GM12878 (cell line): ENCODE results near the gene CSMD2. TPM values are rescaled to one million over a fixed set of nuclear protein-coding genes. Genes with fewer than 3 reads are reported as not detected.

Source experiments
- ATAC-seq: fragments of 200-7000 bp; cut with Tn5 transposase; 3 replicates; pipeline ENCODE4 v1.9.1; 2020; ENCODE audit warnings: mild to moderate bottlenecking, moderate library complexity
- BruUV-seq: library from RNA; stranded (reverse); fragments of 400-500 nt; replicated peaks from 2 replicates; lab custom pipeline; 2021; lab: Mats Ljungman, UMichigan
- CTCF ChIA-PET: fragments of 300-600 bp; sonication (Branson Sonifier 250); formaldehyde crosslinking; extraction: SDS; loops from one replicate; lab custom pipeline; 2021; ENCODE audit warnings: inconsistent platforms; lab: Yijun Ruan, JAX
- POLR2A ChIA-PET: fragments of 350-600 bp; formaldehyde crosslinking; extraction: SDS; loops from one replicate; lab custom pipeline; 2021; ENCODE audit warnings: inconsistent platforms; lab: Charles Lee
- RAD21 ChIA-PET: fragments of 300-600 bp; sonication (Branson Sonifier 250); formaldehyde crosslinking; loops from one replicate; lab custom pipeline; 2023; ENCODE audit warnings: antibody characterized with exemption; ENCODE audit not compliant: unreplicated experiment; lab: Charles Lee
- SMC1A ChIA-PET: fragments of 300-600 bp; sonication (Branson Sonifier 250); formaldehyde crosslinking; loops from one replicate; lab custom pipeline; 2023; ENCODE audit not compliant: unreplicated experiment, uncharacterized antibody; lab: Charles Lee
- DNase-seq: peaks from one replicate; pipeline ENCODE4 v3.0.0-alpha.2; 2011; ENCODE audit warnings: low read depth, low spot score
- FAIRE-seq: peaks from 3 replicates; lab custom pipeline; 2011; peaks lifted over from hg19 to GRCh38; lab: Jason Lieb, UNC
- H2AFZ ChIP-seq: 2 replicates; pipeline ENCODE4 v1.6.0; 2011; ENCODE audit warnings: low read depth, low read length, control low read depth; ENCODE audit not compliant: control insufficient read depth
- H3K27ac ChIP-seq: 2 replicates; pipeline ENCODE4 v1.5.1; 2011; ENCODE audit warnings: control low read depth; ENCODE audit not compliant: control insufficient read depth, insufficient read depth
- H3K27me3 ChIP-seq, 2 experiments: replicated peaks in 1 of 2; 2 replicates each; pipeline versions ENCODE4 v1.6.0 to v1.6.1; 2011; ENCODE audit warnings: low read length in 1 of 2; ENCODE audit not compliant: control insufficient read depth in 2 of 2, insufficient read depth in 2 of 2
- H3K36me3 ChIP-seq, 2 experiments: 2 replicates each; pipeline ENCODE4 v1.5.1; 2011; ENCODE audit warnings: low read length in 1 of 2; ENCODE audit not compliant: control insufficient read depth in 2 of 2, insufficient read depth in 2 of 2
- H3K4me1 ChIP-seq: 2 replicates; pipeline ENCODE4 v1.6.1; 2011; ENCODE audit warnings: mild to moderate bottlenecking, low read length, moderate library complexity, mixed read lengths; ENCODE audit not compliant: control insufficient read depth, insufficient read depth
- H3K4me2 ChIP-seq: 2 replicates; pipeline ENCODE4 v1.6.0; 2011; ENCODE audit warnings: control low read depth; ENCODE audit not compliant: control insufficient read depth, insufficient read depth
- H3K4me3 ChIP-seq: fragments of 200-600 bp; sonication (generic); 2 replicates; pipeline ENCODE4 v1.5.1; 2016
- H3K79me2 ChIP-seq: 2 replicates; pipeline ENCODE4 v1.6.0; 2011; ENCODE audit warnings: low read length; ENCODE audit not compliant: control insufficient read depth, insufficient read depth
- H3K9ac ChIP-seq: 2 replicates; pipeline ENCODE4 v1.8.0; 2011; ENCODE audit warnings: low read length, control low read depth, mixed read lengths; ENCODE audit not compliant: control insufficient read depth, insufficient read depth
- H3K9me3 ChIP-seq: replicated peaks from 3 replicates; pipeline ENCODE4 v1.5.1; 2011; ENCODE audit warnings: mild to moderate bottlenecking, low read length; ENCODE audit not compliant: control insufficient read depth, insufficient read depth
- H4K20me1 ChIP-seq: 2 replicates; pipeline ENCODE4 v1.6.0; 2011; ENCODE audit not compliant: control insufficient read depth, insufficient read depth
- DPF2 ChIP-seq: fragments of 450-650 bp; IDR thresholded peaks from 2 replicates; pipeline ENCODE4 v1.6.1; 2017; ENCODE audit warnings: mild to moderate bottlenecking
- EP300 ChIP-seq, 2 experiments: fragments of 150-350 bp in 1 of 2; IDR thresholded peaks; 2 replicates each; pipeline ENCODE4 v1.6.1; 2011 to 2012; ENCODE audit warnings: low read depth in 2 of 2, low read length in 2 of 2, borderline replicate concordance in 1 of 2, improper control_type of control experiment in 1 of 2, inconsistent platforms in 1 of 2; ENCODE audit not compliant: control insufficient read depth in 1 of 2
- FOXM1 ChIP-seq: IDR thresholded peaks from 2 replicates; pipeline ENCODE4 v1.6.1; 2012; ENCODE audit warnings: low read depth, mild to moderate bottlenecking, inconsistent platforms, low read length, moderate library complexity
- HDAC2 ChIP-seq: fragments of 200-600 bp; sonication (generic); IDR thresholded peaks from 2 replicates; pipeline ENCODE4 v1.6.1; 2017
- RAD51 ChIP-seq: fragments of 450-650 bp; IDR thresholded peaks from 2 replicates; pipeline ENCODE4 v1.6.1; 2016; ENCODE audit warnings: moderate library complexity, mild to moderate bottlenecking, inconsistent platforms
- TCF12 ChIP-seq: IDR thresholded peaks from 2 replicates; pipeline ENCODE4 v1.6.1; 2011; ENCODE audit warnings: low read depth, mild to moderate bottlenecking, low read length
- WRNIP1 ChIP-seq: IDR thresholded peaks from 2 replicates; pipeline ENCODE4 v1.6.1; 2011; ENCODE audit warnings: low read depth, low read length, improper control_type of control experiment, borderline replicate concordance
- WGBS: methylation state at CpG from one replicate; pipeline ENCODE4 v1.1.6; 2016; ENCODE audit warnings: low lambda C conversion rate; ENCODE audit not compliant: insufficient replicate concordance, insufficient coverage; ENCODE audit errors: missing lambda C conversion rate; 5-methylcytosine and 5-hydroxymethylcytosine counted together
- in situ Hi-C: fragments of 300-500 bp; cut with MboI; formaldehyde crosslinking; loops from 9 replicates; pipeline ENCODE4 v1.14.3; 2018; ENCODE audit warnings: mixed read lengths
- intact Hi-C: fragments of 100-400 bp; cut with micrococcal nuclease; formaldehyde crosslinking; loops from one replicate; pipeline ENCODE4 v1.14.2; 2022; ENCODE audit not compliant: unreplicated experiment
- polyA plus RNA-seq, 11 experiments: library from polyadenylated mRNA; depleted of rRNA in 4 of 11; unstranded in 6 of 11; stranded (reverse) in 5 of 11; fragments of >200 nt; fragmentation: Nextera tagmentation in 4 of 11; fragmentation: Illumina TruSeq in 1 of 11; extraction: Ambion mirVana in 4 of 11; extraction: Trizol in 1 of 11; gene quantifications; 1 replicate in 1 of 11; 2 replicates in 10 of 11; pipeline versions ENCODE4 v1.2.1 to v1.2.3, GENCODE V29; 2011 to 2016; ENCODE audit warnings: inconsistent platforms in 2 of 11, missing spikeins in 2 of 11, low read depth in 1 of 11
- total RNA-seq, 4 experiments: library from RNA; depleted of rRNA in 3 of 4; stranded (reverse); fragments of >200 nt in 3 of 4; fragmentation: Illumina TruSeq in 1 of 4; extraction: Trizol in 1 of 4; gene quantifications; 2 replicates each; pipeline versions ENCODE4 v1.2.1 to v1.2.3, GENCODE V29; 2013 to 2021
- TF ChIP-seq, protein P1 (sequence below): fragments of 450-650 bp; IDR thresholded peaks from 2 replicates; pipeline ENCODE4 v1.6.1; 2017; ENCODE audit warnings: mild to moderate bottlenecking
- TF ChIP-seq, protein P2 (sequence below): fragments of 450-650 bp; IDR thresholded peaks from 2 replicates; pipeline ENCODE4 v1.6.1; 2017; ENCODE audit warnings: low read depth, mild to moderate bottlenecking, moderate library complexity
- TF ChIP-seq, protein P3 (sequence below): fragments of 450-650 bp; formaldehyde crosslinking; IDR thresholded peaks from 2 replicates; pipeline ENCODE4 v1.4.0; 2020; ENCODE audit warnings: mild to moderate bottlenecking, moderate library complexity

Gene CSMD2
- total and polyA plus RNA-seq, 10 of the 15 experiments (the other 5 are each of a cell fraction or from before 2014, with no cell fraction given) = under 0.01 TPM; not detected in 9

DNA sequence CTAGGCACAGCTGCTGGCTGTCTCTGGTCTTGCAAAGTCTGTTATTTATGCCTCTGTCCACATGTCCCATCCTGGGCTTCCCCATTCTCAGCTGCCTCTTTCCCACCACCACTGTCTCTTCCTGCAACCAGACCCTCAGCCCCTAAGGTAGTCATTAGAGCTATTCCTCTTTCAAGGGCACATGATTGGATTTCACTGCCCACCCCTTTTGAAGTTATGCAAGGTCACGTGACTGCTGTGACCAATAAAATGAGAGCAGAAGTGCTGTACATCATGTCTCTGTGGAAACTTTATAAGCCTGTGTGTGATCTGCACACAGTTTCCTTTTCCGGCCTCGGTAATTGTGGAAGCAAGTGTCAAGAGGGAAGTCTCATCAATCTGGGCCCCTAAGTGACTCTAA lies 437.7 kb downstream of the CSMD2 start:
- in situ Hi-C loops = no loop called here
- ChIA-PET POLR2A (no interaction called here), RAD21 (no interaction called here), SMC1A (no interaction called here), CTCF (no interaction called here)
- 62% methylated on average over 3 of the region's 3 CpGs for WGBS
- TF ChIP-seq FOXM1 (no peak), RAD51 (peak; percentile 54; the same call in 1 of the 2 replicates)
- no peaks in the 10 kb centered on the region; a peak in 1 of 4 replicates for H3K27me3 ChIP-seq
- BruUV-seq = no TSS peak
- H4K20me1 ChIP-seq = no peaks in the 10 kb centered on the region
- H3K4me2 ChIP-seq = no peak overlapping the region
- H3K9ac ChIP-seq = no peak overlapping the region
- H3K4me1 ChIP-seq = no peaks in the 10 kb centered on the region
- H2AFZ ChIP-seq = no peak overlapping the region
- intact Hi-C loops = no loop called here
- FAIRE-seq (no peak), ATAC-seq (no peak), DNase-seq (no peak)
- no peak overlapping the region for H3K4me3 ChIP-seq
- no peak overlapping the region for H3K27ac ChIP-seq
- no peaks in the 10 kb centered on the region for H3K79me2 ChIP-seq
- no peaks in the 10 kb centered on the region for H3K36me3 ChIP-seq
- no peaks in the 10 kb centered on the region for H3K9me3 ChIP-seq

DNA sequence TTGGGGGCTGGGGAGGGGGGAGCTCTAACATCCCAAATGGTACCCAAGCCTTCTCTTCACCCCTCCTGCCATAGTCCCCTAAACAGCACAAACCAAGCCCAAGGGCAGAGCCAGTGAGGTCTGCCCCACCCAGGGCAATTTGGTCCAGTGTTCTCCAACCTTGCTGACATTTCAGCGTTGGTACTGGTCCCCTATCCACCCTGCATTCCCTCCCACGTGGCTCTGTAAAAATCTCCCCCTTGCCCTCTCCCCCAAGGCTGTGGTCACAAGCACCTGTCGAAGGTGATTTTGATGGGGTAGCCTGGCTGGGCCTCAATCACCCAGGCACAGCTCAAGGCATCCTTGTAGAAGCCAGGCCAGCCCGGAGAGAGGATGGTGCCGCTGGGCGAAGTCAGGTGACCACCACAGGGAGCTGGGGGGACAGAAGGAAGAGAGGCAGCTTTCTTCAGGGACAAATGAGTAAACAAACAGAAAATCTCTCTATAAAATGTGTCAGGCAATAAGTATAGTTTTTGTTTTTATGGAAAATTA lies 438.7 kb downstream of the CSMD2 start:
- Histone ChIP-seq H3K9ac (no peak overlapping the region), H3K36me3 (no peaks in the 10 kb centered on the region), H3K4me2 (no peak overlapping the region), H3K79me2 (no peaks in the 10 kb centered on the region), H2AFZ (no peak overlapping the region), H3K4me1 (no peaks in the 10 kb centered on the region), H3K27ac (no peak overlapping the region), H3K9me3 (no peaks in the 10 kb centered on the region), H3K27me3 (no peaks in the 10 kb centered on the region; a peak in 1 of 4 replicates), H4K20me1 (no peaks in the 10 kb centered on the region), H3K4me3 (no peak overlapping the region)
- ChIA-PET CTCF (no interaction called here), POLR2A (no interaction called here), SMC1A (interaction anchor here (0.6 to 1.0 kb wide), 2 partner anchors 21 to 391 kb away, joined by 3 read pairs; no protein-coding TSS in a partner anchor), RAD21 (no interaction called here)
- 8% methylated on average over 6 of the region's 6 CpGs for WGBS
- DNase-seq (no peak), ATAC-seq (no peak), FAIRE-seq (no peak)
- BruUV-seq = no TSS peak
- in situ Hi-C loops (no loop called here), intact Hi-C loops (no loop called here)
- TF ChIP-seq, protein P1, sequence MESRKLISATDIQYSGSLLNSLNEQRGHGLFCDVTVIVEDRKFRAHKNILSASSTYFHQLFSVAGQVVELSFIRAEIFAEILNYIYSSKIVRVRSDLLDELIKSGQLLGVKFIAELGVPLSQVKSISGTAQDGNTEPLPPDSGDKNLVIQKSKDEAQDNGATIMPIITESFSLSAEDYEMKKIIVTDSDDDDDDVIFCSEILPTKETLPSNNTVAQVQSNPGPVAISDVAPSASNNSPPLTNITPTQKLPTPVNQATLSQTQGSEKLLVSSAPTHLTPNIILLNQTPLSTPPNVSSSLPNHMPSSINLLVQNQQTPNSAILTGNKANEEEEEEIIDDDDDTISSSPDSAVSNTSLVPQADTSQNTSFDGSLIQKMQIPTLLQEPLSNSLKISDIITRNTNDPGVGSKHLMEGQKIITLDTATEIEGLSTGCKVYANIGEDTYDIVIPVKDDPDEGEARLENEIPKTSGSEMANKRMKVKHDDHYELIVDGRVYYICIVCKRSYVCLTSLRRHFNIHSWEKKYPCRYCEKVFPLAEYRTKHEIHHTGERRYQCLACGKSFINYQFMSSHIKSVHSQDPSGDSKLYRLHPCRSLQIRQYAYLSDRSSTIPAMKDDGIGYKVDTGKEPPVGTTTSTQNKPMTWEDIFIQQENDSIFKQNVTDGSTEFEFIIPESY = no peak
- TF ChIP-seq DPF2 (no peak), EP300 (IDR thresholded peaks at IDR 0.05; ENCODE audit: borderline replicate concordance in 1 of 2, control insufficient read depth in 1 of 2, low read depth in 2 of 2, low read length in 2 of 2) (no peak), WRNIP1 (no peak), HDAC2 (no peak), TCF12 (no peak)
- TF ChIP-seq, protein P2, sequence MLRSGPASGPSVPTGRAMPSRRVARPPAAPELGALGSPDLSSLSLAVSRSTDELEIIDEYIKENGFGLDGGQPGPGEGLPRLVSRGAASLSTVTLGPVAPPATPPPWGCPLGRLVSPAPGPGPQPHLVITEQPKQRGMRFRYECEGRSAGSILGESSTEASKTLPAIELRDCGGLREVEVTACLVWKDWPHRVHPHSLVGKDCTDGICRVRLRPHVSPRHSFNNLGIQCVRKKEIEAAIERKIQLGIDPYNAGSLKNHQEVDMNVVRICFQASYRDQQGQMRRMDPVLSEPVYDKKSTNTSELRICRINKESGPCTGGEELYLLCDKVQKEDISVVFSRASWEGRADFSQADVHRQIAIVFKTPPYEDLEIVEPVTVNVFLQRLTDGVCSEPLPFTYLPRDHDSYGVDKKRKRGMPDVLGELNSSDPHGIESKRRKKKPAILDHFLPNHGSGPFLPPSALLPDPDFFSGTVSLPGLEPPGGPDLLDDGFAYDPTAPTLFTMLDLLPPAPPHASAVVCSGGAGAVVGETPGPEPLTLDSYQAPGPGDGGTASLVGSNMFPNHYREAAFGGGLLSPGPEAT = no peak
- TF ChIP-seq, protein P3, sequence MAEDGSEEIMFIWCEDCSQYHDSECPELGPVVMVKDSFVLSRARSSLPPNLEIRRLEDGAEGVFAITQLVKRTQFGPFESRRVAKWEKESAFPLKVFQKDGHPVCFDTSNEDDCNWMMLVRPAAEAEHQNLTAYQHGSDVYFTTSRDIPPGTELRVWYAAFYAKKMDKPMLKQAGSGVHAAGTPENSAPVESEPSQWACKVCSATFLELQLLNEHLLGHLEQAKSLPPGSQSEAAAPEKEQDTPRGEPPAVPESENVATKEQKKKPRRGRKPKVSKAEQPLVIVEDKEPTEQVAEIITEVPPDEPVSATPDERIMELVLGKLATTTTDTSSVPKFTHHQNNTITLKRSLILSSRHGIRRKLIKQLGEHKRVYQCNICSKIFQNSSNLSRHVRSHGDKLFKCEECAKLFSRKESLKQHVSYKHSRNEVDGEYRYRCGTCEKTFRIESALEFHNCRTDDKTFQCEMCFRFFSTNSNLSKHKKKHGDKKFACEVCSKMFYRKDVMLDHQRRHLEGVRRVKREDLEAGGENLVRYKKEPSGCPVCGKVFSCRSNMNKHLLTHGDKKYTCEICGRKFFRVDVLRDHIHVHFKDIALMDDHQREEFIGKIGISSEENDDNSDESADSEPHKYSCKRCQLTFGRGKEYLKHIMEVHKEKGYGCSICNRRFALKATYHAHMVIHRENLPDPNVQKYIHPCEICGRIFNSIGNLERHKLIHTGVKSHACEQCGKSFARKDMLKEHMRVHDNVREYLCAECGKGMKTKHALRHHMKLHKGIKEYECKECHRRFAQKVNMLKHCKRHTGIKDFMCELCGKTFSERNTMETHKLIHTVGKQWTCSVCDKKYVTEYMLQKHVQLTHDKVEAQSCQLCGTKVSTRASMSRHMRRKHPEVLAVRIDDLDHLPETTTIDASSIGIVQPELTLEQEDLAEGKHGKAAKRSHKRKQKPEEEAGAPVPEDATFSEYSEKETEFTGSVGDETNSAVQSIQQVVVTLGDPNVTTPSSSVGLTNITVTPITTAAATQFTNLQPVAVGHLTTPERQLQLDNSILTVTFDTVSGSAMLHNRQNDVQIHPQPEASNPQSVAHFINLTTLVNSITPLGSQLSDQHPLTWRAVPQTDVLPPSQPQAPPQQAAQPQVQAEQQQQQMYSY (CRISPR knock-in tag) = no peak
